Lower leg skin (tissue), 3 donors: Measurements from ENCODE around the gene C8B.

Experiments
- CTCF ChIP-seq, 3 donors: fragments of 450-650 bp; IDR thresholded peaks; one replicate each; pipeline ENCODE4 v1.5.1; 2016; ENCODE audit warnings: antibody characterized with exemption in 3 of 3, mild to moderate bottlenecking in 3 of 3, moderate library complexity in 2 of 3
- POLR2A ChIP-seq, 2 donors: fragments of 450-650 bp; IDR thresholded peaks; one replicate each; pipeline ENCODE4 v1.6.1; 2016 to 2017; ENCODE audit warnings: antibody characterized with exemption in 2 of 2, mild to moderate bottlenecking in 1 of 2, moderate library complexity in 1 of 2

GRCh38 chr1:56992318-56993125, 26.7 kb upstream of the C8B start:
- TF ChIP-seq CTCF (IDR thresholded peaks at IDR 0.05) = no peak
- no peak for TF ChIP-seq POLR2A (IDR thresholded peaks at IDR 0.05)
